ENCODE data around the gene GPR183.

The GPR183 gene

DNA sequence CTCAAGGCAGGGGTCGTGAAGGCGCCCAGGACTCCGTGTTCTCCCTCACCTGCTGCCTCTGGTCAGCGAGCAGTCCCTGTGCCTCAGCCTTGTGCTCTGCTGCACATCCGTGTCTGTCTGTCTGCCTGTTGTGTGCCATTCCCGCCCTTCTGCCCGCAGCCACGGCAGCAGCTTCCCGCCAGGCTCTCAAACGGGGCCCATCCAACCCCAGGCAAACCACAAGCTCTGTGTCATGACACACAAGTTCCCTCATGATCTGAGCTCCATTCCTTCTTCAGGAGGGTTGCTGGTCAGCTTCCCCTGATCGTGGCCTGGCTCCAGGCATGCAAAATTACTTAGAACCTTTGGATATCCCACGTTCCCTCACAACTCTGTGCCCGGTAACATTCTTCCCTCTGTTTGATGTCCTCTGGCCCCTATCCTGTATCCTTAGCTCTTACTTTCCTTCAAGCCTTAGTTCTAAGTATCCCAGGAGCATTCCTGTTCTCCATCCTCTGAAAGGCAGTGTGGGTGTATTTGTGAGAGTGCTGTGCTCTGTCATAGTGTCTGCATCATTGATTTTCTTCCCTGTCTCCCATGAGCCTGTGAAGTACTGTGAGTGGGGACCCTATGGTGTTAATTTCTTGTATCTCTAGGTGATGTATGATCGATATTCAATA, 3.2 kb downstream of the GPR183 start:
- Histone ChIP-seq H3K4me3 (ENCODE audit: control insufficient read depth in 1 of 7, extremely low read depth in 1 of 7, insufficient read depth in 4 of 7, low read depth in 2 of 7, low read length in 6 of 7) (peak overlapping the region in 1 of 7 experiments; percentile 5), H3K4me1 (ENCODE audit: control extremely low read depth in 1 of 4, control insufficient read depth in 4 of 4, insufficient read depth in 4 of 4, low read length in 3 of 4) (peaks cover 8 to 53% (median 34%) of the 10 kb centered on the region in 4 experiments), H3K27me3 (replicated peaks in 2 of 5; ENCODE audit: control insufficient read depth in 4 of 5, insufficient read depth in 5 of 5, low read length in 4 of 5) (no peaks in the 10 kb centered on the region), H3K9me3 (ENCODE audit: control extremely low read depth in 1 of 5, control insufficient read depth in 4 of 5, insufficient read depth in 2 of 5, low read depth in 1 of 5, low read length in 4 of 5) (no peaks in the 10 kb centered on the region), H3K36me3 (ENCODE audit: control insufficient read depth in 4 of 4, insufficient read depth in 4 of 4, low read length in 3 of 4) (peaks cover 0 to 19% (median 3%) of the 10 kb centered on the region in 4 experiments), H3K27ac (ENCODE audit: insufficient read depth in 1 of 2, low read depth in 1 of 2, low read length in 2 of 2, poor library complexity in 1 of 2, severe bottlenecking in 2 of 2) (no peak overlapping the region)
- 76% methylated on average over 13 of the region's 14 CpGs for WGBS (ENCODE audit: insufficient coverage)
- ChIA-PET CTCF (interaction anchor here (0.7 to 2.9 kb wide), 7 partner anchors 13 to 71 kb away, joined by 3 to 12 read pairs (median 3); no protein-coding TSS in a partner anchor), POLR2A (interaction anchor here (0.8 kb wide), 1 partner anchor 32 kb away, joined by 3 read pairs; no protein-coding TSS in a partner anchor)
- DNase-seq = peak in 2 of 3 donors; percentile 52 to 59

DNA sequence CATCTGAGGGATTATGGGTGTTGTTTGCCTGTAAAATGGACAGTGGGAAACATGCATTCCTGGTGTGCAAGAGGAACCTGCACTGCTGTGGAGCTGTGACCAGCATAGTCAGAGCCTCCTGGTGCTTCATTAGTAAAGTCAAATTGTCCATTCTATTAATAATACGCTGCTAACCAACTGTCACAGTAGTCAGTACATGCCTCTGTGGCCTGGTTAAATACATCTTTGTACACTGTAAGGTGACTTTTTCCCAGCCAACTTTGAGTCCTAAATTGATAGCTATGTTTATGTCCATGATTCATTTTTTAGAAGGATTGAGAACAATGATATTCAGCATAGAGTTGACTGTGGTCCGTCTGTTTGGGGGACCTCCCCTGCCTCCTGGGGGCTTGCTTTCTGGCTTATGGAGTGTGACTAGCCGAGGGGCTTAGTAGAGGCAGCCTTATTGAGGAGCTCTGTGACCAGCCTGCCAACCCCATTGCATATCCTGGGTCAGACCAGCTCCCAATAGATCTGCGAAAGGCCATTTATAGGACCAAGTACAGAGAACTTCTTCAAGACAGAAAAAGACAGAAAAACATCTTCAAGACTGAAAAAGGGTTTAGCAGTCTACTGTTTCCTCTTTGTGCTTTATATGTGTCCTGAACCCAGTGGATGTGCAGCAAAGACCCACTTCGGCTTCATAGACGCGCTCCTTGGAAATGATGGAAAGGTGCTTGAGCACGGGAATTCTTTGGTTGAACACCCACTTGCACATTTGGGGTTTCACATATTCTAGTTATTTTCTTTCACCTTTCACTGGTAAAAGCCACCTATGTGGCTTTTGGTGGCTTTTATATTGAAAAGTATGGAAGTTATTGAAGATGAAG, 4.3 kb downstream of the GPR183 start:
- ChIA-PET POLR2A (interaction anchor here (0.6 kb wide), 1 partner anchor 17 kb away, joined by 3 read pairs; no protein-coding TSS in a partner anchor), CTCF (interaction anchor here (0.7 to 2.9 kb wide), 9 partner anchors 10 to 85 kb away, joined by 3 to 12 read pairs (median 3); no protein-coding TSS in a partner anchor)
- peaks cover 0 to 10% (median 3%) of the 10 kb centered on the region in 4 experiments for H3K36me3 ChIP-seq (ENCODE audit: control insufficient read depth in 4 of 4, insufficient read depth in 4 of 4, low read length in 3 of 4)
- peaks cover 7 to 49% (median 29%) of the 10 kb centered on the region in 4 experiments for H3K4me1 ChIP-seq (ENCODE audit: control extremely low read depth in 1 of 4, control insufficient read depth in 4 of 4, insufficient read depth in 4 of 4, low read length in 3 of 4)
- no peak overlapping the region for H3K4me3 ChIP-seq (ENCODE audit: control insufficient read depth in 1 of 7, extremely low read depth in 1 of 7, insufficient read depth in 4 of 7, low read depth in 2 of 7, low read length in 6 of 7)
- no peak overlapping the region for H3K27ac ChIP-seq (ENCODE audit: insufficient read depth in 1 of 2, low read depth in 1 of 2, low read length in 2 of 2, poor library complexity in 1 of 2, severe bottlenecking in 2 of 2)
- H3K27me3 ChIP-seq (replicated peaks in 2 of 5; ENCODE audit: control insufficient read depth in 4 of 5, insufficient read depth in 5 of 5, low read length in 4 of 5) = no peaks in the 10 kb centered on the region
- DNase-seq = no peak
- WGBS (ENCODE audit: insufficient coverage) = 97% methylated on average over 5 of the region's 8 CpGs
- no peaks in the 10 kb centered on the region for H3K9me3 ChIP-seq (ENCODE audit: control extremely low read depth in 1 of 5, control insufficient read depth in 4 of 5, insufficient read depth in 2 of 5, low read depth in 1 of 5, low read length in 4 of 5)

DNA sequence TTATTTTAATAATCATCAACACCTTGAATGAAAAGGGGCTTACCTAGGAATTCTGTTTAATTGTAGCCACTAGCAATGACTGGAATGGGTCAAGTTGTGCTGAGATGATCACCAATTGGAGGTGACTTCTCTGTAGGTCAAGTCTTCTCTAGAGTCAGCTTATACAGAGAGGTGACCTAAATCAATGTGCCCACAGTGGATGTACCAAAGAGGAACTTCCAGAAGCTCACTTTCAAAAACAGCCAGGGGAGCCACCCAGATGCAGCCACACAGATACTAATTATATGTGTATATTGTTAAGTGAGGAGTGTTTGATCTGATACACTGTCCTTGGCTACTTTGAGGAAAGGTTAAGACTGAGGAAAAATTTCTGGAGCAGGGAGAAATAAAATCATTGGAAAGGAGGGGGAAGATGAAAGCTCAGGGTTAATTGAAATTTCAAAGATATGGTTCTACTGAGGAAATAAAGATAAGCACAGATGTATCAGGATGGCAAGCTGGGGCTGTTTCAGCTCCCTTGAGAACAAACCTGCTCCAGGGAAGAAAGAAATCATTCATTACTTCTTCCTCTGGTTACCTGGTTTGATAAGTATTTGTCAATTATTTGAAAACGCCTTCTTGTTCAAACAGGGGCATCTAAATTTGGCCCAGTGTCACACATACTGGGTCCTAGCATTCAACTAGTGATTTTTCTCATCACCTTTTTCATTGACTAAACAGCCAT, 5.1 kb downstream of the GPR183 start:
- Histone ChIP-seq H3K9me3 (ENCODE audit: control extremely low read depth in 1 of 5, control insufficient read depth in 4 of 5, insufficient read depth in 2 of 5, low read depth in 1 of 5, low read length in 4 of 5) (no peaks in the 10 kb centered on the region), H3K4me3 (ENCODE audit: control insufficient read depth in 1 of 7, extremely low read depth in 1 of 7, insufficient read depth in 4 of 7, low read depth in 2 of 7, low read length in 6 of 7) (no peak overlapping the region), H3K27ac (ENCODE audit: insufficient read depth in 1 of 2, low read depth in 1 of 2, low read length in 2 of 2, poor library complexity in 1 of 2, severe bottlenecking in 2 of 2) (peak overlapping the region in 1 of 2 experiments; percentile 35), H3K4me1 (ENCODE audit: control extremely low read depth in 1 of 4, control insufficient read depth in 4 of 4, insufficient read depth in 4 of 4, low read length in 3 of 4) (peaks cover 7 to 43% (median 24%) of the 10 kb centered on the region in 4 experiments), H3K27me3 (replicated peaks in 2 of 5; ENCODE audit: control insufficient read depth in 4 of 5, insufficient read depth in 5 of 5, low read length in 4 of 5) (no peaks in the 10 kb centered on the region), H3K36me3 (ENCODE audit: control insufficient read depth in 4 of 4, insufficient read depth in 4 of 4, low read length in 3 of 4) (peaks cover 0 to 10% (median 3%) of the 10 kb centered on the region in 4 experiments)
- POLR2A ChIA-PET = interaction anchor here (0.6 kb wide), 1 partner anchor 9 kb away, joined by 3 read pairs; no protein-coding TSS in a partner anchor
- no peak for DNase-seq
- CTCF ChIA-PET = interaction anchor here (0.7 to 2.9 kb wide), 7 partner anchors 9 to 86 kb away, joined by 3 to 12 read pairs (median 4); no protein-coding TSS in a partner anchor
- WGBS (ENCODE audit: insufficient coverage) = no CpG with 5 or more reads among the region's 1 CpG

DNA sequence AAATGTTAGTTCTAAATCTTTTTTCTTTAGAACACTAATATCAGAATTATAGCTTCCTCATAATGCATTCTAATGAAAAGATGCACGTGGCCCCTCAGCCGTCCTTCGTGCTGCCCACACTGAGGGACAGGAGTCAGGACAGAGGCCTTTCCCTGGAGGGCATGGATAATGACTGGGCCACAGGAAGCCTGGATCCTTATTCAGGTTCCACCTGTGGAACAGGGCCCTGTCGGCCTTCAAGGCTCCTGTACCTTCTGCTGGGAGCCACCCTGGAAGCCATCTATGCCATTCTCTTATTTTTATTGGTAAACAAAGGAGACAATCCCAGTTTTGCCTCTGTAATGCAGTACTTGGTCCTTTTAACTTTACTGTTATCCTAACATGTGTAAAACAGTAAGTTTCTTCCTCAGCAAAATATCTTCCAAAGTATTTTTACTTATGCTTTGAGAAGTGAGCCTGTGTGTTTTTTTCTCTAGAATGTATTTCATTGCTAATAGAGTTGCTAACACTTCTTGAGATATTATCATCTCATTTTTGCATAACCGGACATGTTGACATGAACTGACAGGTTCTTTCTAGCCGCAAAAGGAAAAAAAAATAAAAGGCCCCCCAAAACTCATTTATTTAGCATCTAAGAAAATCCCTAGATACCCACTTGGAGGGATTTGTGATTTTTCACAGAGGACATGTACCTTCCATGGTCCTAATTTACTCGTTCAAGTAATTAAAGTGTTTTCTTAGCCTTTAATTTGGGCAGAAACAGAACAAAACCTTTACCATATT, 6.0 kb downstream of the GPR183 start:
- DNase-seq = no peak
- Histone ChIP-seq H3K9me3 (ENCODE audit: control extremely low read depth in 1 of 5, control insufficient read depth in 4 of 5, insufficient read depth in 2 of 5, low read depth in 1 of 5, low read length in 4 of 5) (no peaks in the 10 kb centered on the region), H3K4me3 (ENCODE audit: control insufficient read depth in 1 of 7, extremely low read depth in 1 of 7, insufficient read depth in 4 of 7, low read depth in 2 of 7, low read length in 6 of 7) (no peak overlapping the region), H3K36me3 (ENCODE audit: control insufficient read depth in 4 of 4, insufficient read depth in 4 of 4, low read length in 3 of 4) (peaks cover 0 to 10% (median 3%) of the 10 kb centered on the region in 4 experiments), H3K4me1 (ENCODE audit: control extremely low read depth in 1 of 4, control insufficient read depth in 4 of 4, insufficient read depth in 4 of 4, low read length in 3 of 4) (peaks cover 11 to 40% (median 19%) of the 10 kb centered on the region in 4 experiments), H3K27ac (ENCODE audit: insufficient read depth in 1 of 2, low read depth in 1 of 2, low read length in 2 of 2, poor library complexity in 1 of 2, severe bottlenecking in 2 of 2) (peak overlapping the region in 1 of 2 experiments; percentile 35), H3K27me3 (replicated peaks in 2 of 5; ENCODE audit: control insufficient read depth in 4 of 5, insufficient read depth in 5 of 5, low read length in 4 of 5) (no peaks in the 10 kb centered on the region)
- 98% methylated on average over 5 of the region's 7 CpGs for WGBS (ENCODE audit: insufficient coverage)
- ChIA-PET POLR2A (interaction anchor here (0.6 kb wide), 1 partner anchor 10 kb away, joined by 3 read pairs; no protein-coding TSS in a partner anchor), CTCF (interaction anchor here (0.9 to 2.9 kb wide), 8 partner anchors 9 to 87 kb away, joined by 3 to 12 read pairs (median 3); no protein-coding TSS in a partner anchor)

DNA sequence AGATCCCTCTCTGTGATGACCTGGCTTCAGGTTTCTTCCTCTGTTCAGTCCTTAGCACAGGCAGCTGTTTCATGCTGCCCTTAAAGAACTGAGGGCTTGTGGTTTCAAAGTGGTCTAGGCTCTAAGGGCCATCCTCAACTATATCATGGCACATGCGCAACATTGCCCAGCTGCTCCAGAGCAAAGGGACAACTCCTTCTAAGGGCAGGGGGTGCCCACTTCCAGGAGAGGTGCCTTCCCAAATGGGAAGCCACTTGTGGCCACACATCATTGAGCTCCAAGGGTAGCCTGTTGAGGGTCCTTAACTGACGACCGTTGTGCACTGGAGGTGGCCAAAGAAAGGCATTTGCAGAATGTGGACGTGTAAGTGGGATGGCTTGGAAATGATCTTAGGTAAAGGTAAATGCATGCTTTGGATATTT, 7.3 kb downstream of the GPR183 start:
- 100% methylated on average over 3 of the region's 4 CpGs for WGBS (ENCODE audit: insufficient coverage)
- Histone ChIP-seq H3K4me3 (ENCODE audit: control insufficient read depth in 1 of 7, extremely low read depth in 1 of 7, insufficient read depth in 4 of 7, low read depth in 2 of 7, low read length in 6 of 7) (no peak overlapping the region), H3K27me3 (replicated peaks in 2 of 5; ENCODE audit: control insufficient read depth in 4 of 5, insufficient read depth in 5 of 5, low read length in 4 of 5) (no peaks in the 10 kb centered on the region), H3K36me3 (ENCODE audit: control insufficient read depth in 4 of 4, insufficient read depth in 4 of 4, low read length in 3 of 4) (peaks cover 2 to 21% (median 10%) of the 10 kb centered on the region in 4 experiments), H3K9me3 (ENCODE audit: control extremely low read depth in 1 of 5, control insufficient read depth in 4 of 5, insufficient read depth in 2 of 5, low read depth in 1 of 5, low read length in 4 of 5) (no peaks in the 10 kb centered on the region), H3K4me1 (ENCODE audit: control extremely low read depth in 1 of 4, control insufficient read depth in 4 of 4, insufficient read depth in 4 of 4, low read length in 3 of 4) (peaks cover 9 to 39% (median 21%) of the 10 kb centered on the region in 4 experiments), H3K27ac (ENCODE audit: insufficient read depth in 1 of 2, low read depth in 1 of 2, low read length in 2 of 2, poor library complexity in 1 of 2, severe bottlenecking in 2 of 2) (no peak overlapping the region)
- ChIA-PET CTCF (interaction anchor here (0.6 to 1.5 kb wide), 6 partner anchors 9 to 136 kb away, joined by 3 to 5 read pairs (median 3); no protein-coding TSS in a partner anchor), POLR2A (no interaction called here)
- no peak for DNase-seq

Data from common myeloid progenitor, CD34-positive (primary cell).